HepG2 (cell line): ENCODE data around the gene CALN1. TPM values are rescaled to one million over a fixed set of nuclear protein-coding genes. Genes with fewer than 3 reads are reported as not detected.

ENCODE experiments used
- ATAC-seq: fragments of 200-7000 bp; cut with Tn5 transposase; 3 replicates; pipeline ENCODE4 v1.9.1; 2020; ENCODE audit warnings: mild to moderate bottlenecking, moderate library complexity
- BruUV-seq: library from RNA; stranded (reverse); fragments of 400-500 nt; replicated peaks from 2 replicates; lab custom pipeline; 2021; lab: Mats Ljungman, UMichigan
- CTCF ChIA-PET: fragments of 300-600 bp; formaldehyde crosslinking; extraction: SDS; loops from one replicate; lab custom pipeline; 2021; ENCODE audit warnings: low total read pairs, inconsistent platforms, low intra/inter-chr PET ratio; lab: Yijun Ruan, JAX
- POLR2A ChIA-PET: fragments of 350-600 bp; sonication (Branson Sonifier 250); formaldehyde crosslinking; loops from one replicate; lab custom pipeline; 2020; ENCODE audit warnings: antibody characterized with exemption, inconsistent platforms; lab: Yijun Ruan, JAX
- DNase-seq: peaks from one replicate; pipeline ENCODE4 v3.0.0-alpha.2; 2015; ENCODE audit warnings: low spot score
- FAIRE-seq: peaks from 3 replicates; lab custom pipeline; 2011; peaks lifted over from hg19 to GRCh38; lab: Jason Lieb, UNC
- H2AFZ ChIP-seq: one replicate; pipeline ENCODE4 v1.6.1; 2011; ENCODE audit warnings: low read length, inconsistent platforms
- H3K27ac ChIP-seq: fragments of 300-600 bp; 3 replicates; pipeline ENCODE4 v1.8.0; 2011; ENCODE audit warnings: mixed run types, mild to moderate bottlenecking, mixed read lengths, low read length, inconsistent platforms; ENCODE audit not compliant: insufficient read depth; ENCODE audit errors: extremely low read length
- H3K27me3 ChIP-seq, 2 experiments: fragments of 200-600 bp in 1 of 2; 2 replicates in 1 of 2; 3 replicates in 1 of 2; pipeline versions ENCODE4 v1.6.0 to v1.8.0; 2011; ENCODE audit warnings: low read length in 2 of 2, mild to moderate bottlenecking in 2 of 2, moderate library complexity in 2 of 2, inconsistent platforms in 1 of 2; ENCODE audit not compliant: insufficient read depth in 2 of 2, control insufficient read depth in 1 of 2
- H3K36me3 ChIP-seq, 2 experiments: fragments of 200-600 bp in 1 of 2; replicated peaks in 1 of 2; 2 replicates in 1 of 2; 3 replicates in 1 of 2; pipeline versions ENCODE4 v1.5.1 to v1.8.0; 2011; ENCODE audit warnings: low read length in 2 of 2, inconsistent platforms in 1 of 2; ENCODE audit not compliant: insufficient read depth in 2 of 2, control insufficient read depth in 1 of 2
- H3K4me1 ChIP-seq: 2 replicates; pipeline ENCODE4 v1.5.1; 2012; ENCODE audit warnings: low read length, inconsistent platforms; ENCODE audit not compliant: insufficient read depth
- H3K4me2 ChIP-seq: 2 replicates; pipeline ENCODE4 v1.6.0; 2011; ENCODE audit warnings: low read depth, low read length, inconsistent platforms
- H3K4me3 ChIP-seq, 3 experiments: fragments of 200-600 bp in 1 of 3; sonication (generic), shearing (Covaris generic) in 1 of 3; replicated peaks in 1 of 3; 2 replicates each; pipeline ENCODE4 v1.5.1; 2011 to 2016; ENCODE audit warnings: low read length in 3 of 3, inconsistent platforms in 2 of 3, low read depth in 2 of 3, mild to moderate bottlenecking in 2 of 3, control low read depth in 1 of 3, mixed read lengths in 1 of 3; ENCODE audit not compliant: insufficient read depth in 1 of 3
- H3K79me2 ChIP-seq: one replicate; pipeline ENCODE4 v1.6.1; 2011; ENCODE audit warnings: low read length, inconsistent platforms; ENCODE audit not compliant: insufficient read depth
- H3K9ac ChIP-seq: 2 replicates; pipeline ENCODE4 v1.6.0; 2011; ENCODE audit warnings: mild to moderate bottlenecking, low read depth, low read length, inconsistent platforms; ENCODE audit not compliant: insufficient read depth
- H3K9me3 ChIP-seq: 2 replicates; pipeline ENCODE4 v1.5.1; 2012; ENCODE audit warnings: mild to moderate bottlenecking, low read length
- H4K20me1 ChIP-seq: 2 replicates; pipeline ENCODE4 v1.6.0; 2011; ENCODE audit warnings: inconsistent platforms, mild to moderate bottlenecking, low read length, moderate library complexity; ENCODE audit not compliant: insufficient read depth
- CCDC6 ChIP-seq: sonication (generic); formaldehyde crosslinking; IDR thresholded peaks from 2 replicates; pipeline ENCODE4 v1.8.1; 2022; ENCODE audit warnings: mild to moderate bottlenecking, missing genetic modification reagents, moderate library complexity
- HOXD1 ChIP-seq: sonication (generic); formaldehyde crosslinking; IDR thresholded peaks from 2 replicates; pipeline ENCODE4 v1.5.0; 2020; ENCODE audit warnings: missing genetic modification reagents
- KLF15 ChIP-seq: sonication (generic); formaldehyde crosslinking; IDR thresholded peaks from 2 replicates; pipeline ENCODE4 v1.8.1; 2023; ENCODE audit warnings: borderline replicate concordance, mild to moderate bottlenecking, inconsistent platforms, missing genetic modification reagents, mixed read lengths
- KLF16 ChIP-seq, 2 experiments: sonication (generic) in 1 of 2; formaldehyde crosslinking in 1 of 2; IDR thresholded peaks; 2 replicates each; pipeline versions ENCODE4 v1.6.1 to v1.8.0; 2016 to 2023; ENCODE audit warnings: missing genetic modification reagents in 2 of 2, missing compliant biosample characterization in 1 of 2
- PBX2 ChIP-seq: IDR thresholded peaks from 2 replicates; pipeline ENCODE4 v1.6.1; 2016; ENCODE audit warnings: control low read depth
- SIN3A ChIP-seq: IDR thresholded peaks from 2 replicates; pipeline ENCODE4 v1.6.1; 2011; ENCODE audit warnings: low read depth, mild to moderate bottlenecking, control low read depth, low read length, borderline replicate concordance
- SMAD9 ChIP-seq: sonication (generic); formaldehyde crosslinking; IDR thresholded peaks from 2 replicates; pipeline ENCODE4 v1.5.1; 2020; ENCODE audit warnings: mild to moderate bottlenecking, missing genetic modification reagents
- SP5 ChIP-seq: IDR thresholded peaks from 2 replicates; pipeline ENCODE4 v1.6.1; 2016; ENCODE audit warnings: low read depth, borderline replicate concordance
- YY1 ChIP-seq: IDR thresholded peaks from 2 replicates; pipeline ENCODE4 v1.6.1; 2011; ENCODE audit warnings: low read length, low read depth, moderate library complexity, mild to moderate bottlenecking; ENCODE audit not compliant: insufficient read depth, insufficient replicate concordance
- ZNF12 ChIP-seq: sonication (generic); formaldehyde crosslinking; IDR thresholded peaks from 2 replicates; pipeline ENCODE4 v1.5.0; 2020; ENCODE audit warnings: missing genetic modification reagents
- ZNF737 ChIP-seq: sonication (generic); formaldehyde crosslinking; IDR thresholded peaks from 2 replicates; pipeline ENCODE4 v1.5.0; 2020; ENCODE audit warnings: missing genetic modification reagents, mild to moderate bottlenecking, borderline replicate concordance
- ZNF780A ChIP-seq: sonication (generic); formaldehyde crosslinking; IDR thresholded peaks from 2 replicates; pipeline ENCODE4 v1.8.0; 2022; ENCODE audit warnings: mild to moderate bottlenecking, missing genetic modification reagents, moderate library complexity
- ZNF879 ChIP-seq: sonication (generic); formaldehyde crosslinking; IDR thresholded peaks from 2 replicates; pipeline ENCODE4 v1.8.1; 2023; ENCODE audit warnings: missing genetic modification reagents
- ZZZ3 ChIP-seq: sonication (generic); formaldehyde crosslinking; IDR thresholded peaks from 2 replicates; pipeline ENCODE4 v1.4.0; 2020; ENCODE audit warnings: missing genetic modification reagents, mild to moderate bottlenecking, borderline replicate concordance
- WGBS: methylation state at CpG from one replicate; pipeline ENCODE4 v1.1.6; 2017; ENCODE audit warnings: low lambda C conversion rate; 5-methylcytosine and 5-hydroxymethylcytosine counted together
- in situ Hi-C: cut with HindIII; loops from 2 replicates; pipeline ENCODE4 v1.10.0; 2017; ENCODE audit warnings: low pct_unique_long_range_greater_than_20kb; ENCODE audit not compliant: extremely low pct_ligation_motif_present
- intact Hi-C: fragments of 100-400 bp; cut with micrococcal nuclease; formaldehyde crosslinking; loops from one replicate; pipeline ENCODE4 v1.10.0; 2022; ENCODE audit not compliant: unreplicated experiment
- polyA plus RNA-seq, 8 experiments: library from polyadenylated mRNA; depleted of rRNA in 3 of 8; stranded (reverse) in 7 of 8; unstranded in 1 of 8; fragments of >200 nt; fragmentation: Illumina TruSeq in 4 of 8; extraction: Trizol in 4 of 8; gene quantifications; 2 replicates each; pipeline versions ENCODE4 v1.2.1 to v1.2.3, GENCODE V29; 2011 to 2016; ENCODE audit warnings: low read depth in 4 of 8, missing spikeins in 1 of 8, mixed read lengths in 1 of 8; ENCODE audit not compliant: insufficient read depth in 1 of 8
- total RNA-seq, 5 experiments: library from RNA; depleted of rRNA; stranded (reverse); fragments of >200 nt; fragmentation: Illumina TruSeq; extraction: Trizol; gene quantifications; 2 replicates each; pipeline ENCODE4 v1.2.3, GENCODE V29; 2016; ENCODE audit warnings: low read depth in 1 of 5
- TF ChIP-seq, protein P1 (sequence below): sonication (generic); formaldehyde crosslinking; IDR thresholded peaks from 2 replicates; pipeline ENCODE4 v1.9.0; 2022; ENCODE audit warnings: missing genetic modification reagents, mild to moderate bottlenecking, borderline replicate concordance
- TF ChIP-seq, protein P2 (sequence below): sonication (generic); formaldehyde crosslinking; IDR thresholded peaks from 2 replicates; pipeline ENCODE4 v1.4.0; 2020; ENCODE audit warnings: missing genetic modification reagents

Gene CALN1
- total and polyA plus RNA-seq, 2 of the 13 experiments (the other 11 are each of a cell fraction or from before 2014, with no cell fraction given), result not detected

DNA sequence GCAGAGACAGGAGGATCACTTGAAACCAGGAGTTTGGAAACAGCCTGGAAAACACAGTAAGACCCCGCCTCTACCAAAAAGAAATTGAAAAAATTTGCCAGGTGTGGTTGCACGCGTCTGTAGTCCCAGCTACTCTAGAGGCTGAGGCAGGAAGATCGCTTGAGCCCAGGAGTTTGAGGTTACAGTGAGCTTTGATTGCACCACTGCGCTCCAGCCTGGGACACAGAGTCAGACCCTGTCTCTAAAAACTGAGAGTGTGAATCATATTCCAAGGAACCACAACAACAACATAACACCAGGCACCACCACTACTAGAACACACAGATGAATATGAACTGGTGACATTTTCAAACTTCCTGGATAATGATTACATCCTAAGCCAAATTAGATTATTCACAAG is 324.2 kb downstream of the CALN1 start:
- intact Hi-C loops, result no loop called here
- in situ Hi-C loops, result no loop called here
- peaks cover 0 to 14% of the 10 kb centered on the region in 2 experiments; a peak in 3 of 5 replicates for H3K27me3 ChIP-seq
- no peak overlapping the region for H3K9ac ChIP-seq
- WGBS, result 21% methylated on average over 4 of the region's 5 CpGs
- FAIRE-seq (no peak), DNase-seq (no peak), ATAC-seq (no peak)
- H3K4me2 ChIP-seq, result no peak overlapping the region
- TF ChIP-seq HOXD1 (CRISPR knock-in tag) (no peak), YY1 (no peak), KLF15 (CRISPR knock-in tag) (no peak), ZNF737 (CRISPR knock-in tag) (no peak), PBX2 (CRISPR knock-in tag) (no peak), SP5 (CRISPR knock-in tag) (no peak), ZNF780A (no peak), KLF16 (CRISPR knock-in tag; IDR thresholded peaks at IDR 0.05) (no peak), CCDC6 (no peak), ZNF879 (no peak), ZNF12 (CRISPR knock-in tag) (no peak), SMAD9 (CRISPR knock-in tag) (no peak), ZZZ3 (CRISPR knock-in tag) (no peak), SIN3A (no peak)
- TF ChIP-seq, protein P1, sequence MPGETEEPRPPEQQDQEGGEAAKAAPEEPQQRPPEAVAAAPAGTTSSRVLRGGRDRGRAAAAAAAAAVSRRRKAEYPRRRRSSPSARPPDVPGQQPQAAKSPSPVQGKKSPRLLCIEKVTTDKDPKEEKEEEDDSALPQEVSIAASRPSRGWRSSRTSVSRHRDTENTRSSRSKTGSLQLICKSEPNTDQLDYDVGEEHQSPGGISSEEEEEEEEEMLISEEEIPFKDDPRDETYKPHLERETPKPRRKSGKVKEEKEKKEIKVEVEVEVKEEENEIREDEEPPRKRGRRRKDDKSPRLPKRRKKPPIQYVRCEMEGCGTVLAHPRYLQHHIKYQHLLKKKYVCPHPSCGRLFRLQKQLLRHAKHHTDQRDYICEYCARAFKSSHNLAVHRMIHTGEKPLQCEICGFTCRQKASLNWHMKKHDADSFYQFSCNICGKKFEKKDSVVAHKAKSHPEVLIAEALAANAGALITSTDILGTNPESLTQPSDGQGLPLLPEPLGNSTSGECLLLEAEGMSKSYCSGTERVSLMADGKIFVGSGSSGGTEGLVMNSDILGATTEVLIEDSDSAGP (CRISPR knock-in tag), result no peak
- TF ChIP-seq, protein P2, sequence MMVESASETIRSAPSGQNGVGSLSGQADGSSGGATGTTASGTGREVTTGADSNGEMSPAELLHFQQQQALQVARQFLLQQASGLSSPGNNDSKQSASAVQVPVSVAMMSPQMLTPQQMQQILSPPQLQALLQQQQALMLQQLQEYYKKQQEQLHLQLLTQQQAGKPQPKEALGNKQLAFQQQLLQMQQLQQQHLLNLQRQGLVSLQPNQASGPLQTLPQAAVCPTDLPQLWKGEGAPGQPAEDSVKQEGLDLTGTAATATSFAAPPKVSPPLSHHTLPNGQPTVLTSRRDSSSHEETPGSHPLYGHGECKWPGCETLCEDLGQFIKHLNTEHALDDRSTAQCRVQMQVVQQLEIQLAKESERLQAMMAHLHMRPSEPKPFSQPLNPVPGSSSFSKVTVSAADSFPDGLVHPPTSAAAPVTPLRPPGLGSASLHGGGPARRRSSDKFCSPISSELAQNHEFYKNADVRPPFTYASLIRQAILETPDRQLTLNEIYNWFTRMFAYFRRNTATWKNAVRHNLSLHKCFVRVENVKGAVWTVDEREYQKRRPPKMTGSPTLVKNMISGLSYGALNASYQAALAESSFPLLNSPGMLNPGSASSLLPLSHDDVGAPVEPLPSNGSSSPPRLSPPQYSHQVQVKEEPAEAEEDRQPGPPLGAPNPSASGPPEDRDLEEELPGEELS (CRISPR knock-in tag), result no peak
- H2AFZ ChIP-seq, result no peak overlapping the region
- POLR2A ChIA-PET, result no interaction called here
- H3K4me1 ChIP-seq, result no peaks in the 10 kb centered on the region
- H3K4me3 ChIP-seq, result no peak overlapping the region
- H4K20me1 ChIP-seq, result no peaks in the 10 kb centered on the region
- no peaks in the 10 kb centered on the region for H3K79me2 ChIP-seq
- no TSS peak for BruUV-seq
- H3K9me3 ChIP-seq, result no peaks in the 10 kb centered on the region
- H3K36me3 ChIP-seq, result no peaks in the 10 kb centered on the region
- CTCF ChIA-PET, result no interaction called here
- no peak overlapping the region for H3K27ac ChIP-seq
